Limb (tissue), 2 donors: ENCODE measurements around the gene LAMP5.

Experiments used
- DNase-seq, 2 donors: peaks; one replicate each; pipeline ENCODE4 v3.0.0-alpha.2; 2016; ENCODE audit errors: extremely low spot score in 2 of 2

Gene LAMP5

GRCh38 chr20:9499126-9499899 lies 15.1 kb upstream of the LAMP5 start:
- no peak for DNase-seq

GRCh38 chr20:9500121-9500520 lies 14.3 kb upstream of the LAMP5 start:
- DNase-seq, result no peak

DNA sequence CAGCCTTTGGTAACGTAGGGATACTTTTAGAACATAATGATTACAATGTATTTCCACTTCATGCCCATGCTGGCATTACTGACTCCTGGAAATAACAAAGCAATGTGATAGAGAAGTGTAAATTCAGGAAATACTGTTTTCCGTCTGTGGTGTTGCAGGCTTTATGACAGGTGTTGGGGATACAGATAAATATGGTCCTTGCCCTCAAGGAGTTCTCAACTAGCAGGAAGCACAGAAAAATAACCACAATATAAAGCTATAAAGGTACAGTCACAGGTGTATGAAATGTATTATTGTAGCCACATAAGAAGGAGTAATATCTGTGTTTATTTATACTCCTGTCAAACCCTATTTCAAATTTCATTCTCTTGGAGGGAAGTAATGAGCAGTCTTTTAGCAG lies 12.9 kb upstream of the LAMP5 start:
- no peak for DNase-seq

GRCh38 chr20:9503526-9504245 lies 10.7 kb upstream of the LAMP5 start:
- no peak for DNase-seq

DNA sequence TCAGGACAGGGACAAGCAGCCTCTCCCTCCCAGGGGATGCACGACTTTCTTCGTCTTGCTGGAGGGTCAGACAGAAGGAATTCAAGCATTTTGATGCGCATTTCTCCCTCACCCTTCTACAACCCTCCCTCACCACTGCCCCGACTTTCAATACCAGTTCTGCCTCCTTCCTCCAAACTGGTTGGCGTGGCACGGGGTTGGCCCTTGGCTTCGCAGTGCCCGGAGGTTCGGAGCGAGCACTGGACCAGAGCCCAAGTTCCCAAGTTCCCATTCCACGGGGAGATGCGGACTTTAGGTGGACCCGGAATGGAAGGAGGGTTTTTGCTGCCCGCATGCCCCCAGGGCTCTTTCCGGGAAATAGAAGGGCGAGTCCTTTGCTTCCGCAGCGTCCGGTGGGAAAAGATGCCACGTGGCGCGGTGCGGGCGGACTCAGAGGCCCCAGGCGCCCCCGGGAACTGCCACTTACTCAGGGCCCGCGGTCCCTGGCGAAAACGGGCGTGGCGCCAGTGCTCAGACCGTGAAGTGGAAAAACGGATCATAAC lies 8.0 kb upstream of the LAMP5 start:
- DNase-seq, result no peak

GRCh38 chr20:9506964-9507369 lies 7.4 kb upstream of the LAMP5 start:
- DNase-seq, result peak in 1 of 2 donors; percentile 68

- DNase-seq, result peak in 1 of 2 donors; percentile 40
Measured at GRCh38 chr20:9507544-9508239, 6.7 kb upstream of the LAMP5 start.

DNA sequence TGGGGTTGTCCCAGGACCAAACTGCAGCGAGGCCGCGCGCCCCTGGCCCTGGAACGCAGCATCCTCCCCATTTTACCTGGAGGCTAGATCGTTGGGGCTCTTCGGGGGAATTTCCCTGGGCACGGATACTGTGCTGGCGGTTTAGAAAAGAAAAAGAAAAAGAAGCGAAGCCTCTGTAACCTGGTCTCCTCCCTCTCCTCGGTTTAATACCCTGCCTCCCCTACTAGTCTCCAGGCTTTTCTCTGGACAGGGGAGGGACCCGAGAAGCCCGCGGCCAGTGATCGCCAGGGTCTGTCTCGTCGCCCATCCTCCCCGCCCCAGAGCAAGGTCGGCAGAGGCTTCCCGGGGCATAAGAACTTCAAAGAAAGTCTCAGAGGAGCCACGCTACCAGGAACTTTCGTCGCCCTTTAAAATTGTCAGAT lies 6.1 kb upstream of the LAMP5 start:
- DNase-seq, result no peak

GRCh38 chr20:9508696-9509178 lies 5.7 kb upstream of the LAMP5 start:
- DNase-seq, result no peak

GRCh38 chr20:9509246-9509645 lies 5.1 kb upstream of the LAMP5 start:
- no peak for DNase-seq

GRCh38 chr20:9510911-9511310 lies 3.5 kb upstream of the LAMP5 start:
- no peak for DNase-seq

DNA sequence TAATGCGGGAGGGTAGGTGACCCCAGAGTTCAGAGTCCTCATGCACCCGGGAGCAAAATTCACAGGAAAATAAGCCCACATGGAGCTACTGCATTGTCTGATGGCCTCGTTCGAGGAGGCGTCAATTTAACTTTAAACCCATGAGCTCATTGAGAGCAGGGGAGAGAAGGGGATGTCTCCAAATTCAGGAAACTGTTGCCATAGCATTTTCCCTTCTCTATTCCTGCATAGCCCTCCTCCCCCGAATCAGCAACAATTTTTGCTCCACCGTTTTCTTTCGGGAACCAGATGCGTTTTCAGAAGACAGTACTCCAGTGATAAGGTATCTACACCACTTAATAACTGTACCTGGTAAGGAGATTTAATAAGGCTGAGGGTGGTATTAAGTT lies 324 bp upstream of the LAMP5 start:
- no peak for DNase-seq

GRCh38 chr20:9515214-9515585 lies 810 bp downstream of the LAMP5 start:
- DNase-seq, result no peak

- peak in 1 of 2 donors; percentile 69 for DNase-seq
Measured at GRCh38 chr20:9515741-9516233, 1.4 kb downstream of the LAMP5 start.

GRCh38 chr20:9516234-9516871 lies 2.0 kb downstream of the LAMP5 start:
- DNase-seq, result peak in 1 of 2 donors; percentile 53

DNA sequence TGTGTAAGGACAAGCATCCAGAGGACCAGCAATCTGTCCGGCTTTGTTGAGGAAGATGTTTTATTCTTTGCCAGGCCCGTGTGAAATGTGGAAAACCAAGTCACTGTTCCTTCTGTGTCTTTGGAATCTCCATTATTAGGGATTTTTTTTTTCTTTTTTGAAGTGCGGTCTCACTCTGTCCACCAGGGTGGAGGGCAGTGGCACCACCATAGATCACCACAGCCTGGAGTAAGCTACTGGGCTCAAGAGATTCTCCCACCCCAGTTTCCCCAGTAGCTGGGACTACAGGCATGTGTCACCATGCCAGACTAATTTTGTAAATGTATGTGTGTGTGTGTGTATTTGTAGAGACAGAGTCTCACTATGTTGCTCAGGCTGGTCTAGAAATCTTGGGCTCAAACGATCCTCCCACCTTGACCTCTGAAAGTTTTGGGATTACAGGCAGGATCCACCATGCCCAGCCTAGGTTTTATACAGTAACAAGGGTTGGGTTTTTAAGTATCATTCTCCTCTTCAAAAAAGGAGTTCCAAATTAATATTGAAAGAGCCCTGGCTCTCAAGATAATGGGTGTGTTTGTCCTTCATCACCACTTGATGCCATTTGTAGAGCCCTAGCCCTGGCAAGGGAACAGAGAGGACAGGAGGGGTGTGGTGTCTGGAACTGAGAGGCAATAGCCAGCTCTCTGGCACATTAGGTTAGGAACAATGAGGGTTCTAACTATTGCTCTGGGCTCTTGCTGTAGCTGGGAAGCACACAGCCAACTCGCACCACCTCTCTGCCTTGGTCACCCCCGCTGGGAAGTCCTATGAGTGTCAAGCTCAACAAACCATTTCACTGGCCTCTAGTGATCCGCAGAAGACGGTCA lies 3.1 kb downstream of the LAMP5 start:
- no peak for DNase-seq

- DNase-seq, result no peak
Measured at GRCh38 chr20:9518576-9519175, 4.3 kb downstream of the LAMP5 start.

DNA sequence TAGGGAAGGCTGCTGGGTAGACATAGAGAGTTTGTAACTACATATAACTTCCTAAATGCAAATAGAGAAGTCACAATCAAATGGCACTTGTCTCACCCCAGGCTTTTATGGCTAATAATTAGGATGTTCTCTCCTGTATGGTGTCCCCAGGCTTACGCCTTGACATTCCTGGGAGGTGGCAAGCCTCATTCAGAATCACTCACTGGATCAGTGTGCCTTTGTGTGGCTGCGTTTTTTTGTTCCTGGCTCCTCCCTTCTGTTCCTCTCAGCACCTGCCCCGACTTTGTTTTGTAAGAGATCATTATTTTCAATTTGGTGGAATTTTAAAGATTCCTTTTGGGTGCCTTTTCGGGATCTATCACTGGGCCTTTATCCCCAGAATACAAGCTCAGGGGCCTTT lies 5.7 kb downstream of the LAMP5 start:
- DNase-seq, result no peak

GRCh38 chr20:9523636-9524035 lies 9.2 kb downstream of the LAMP5 start:
- no peak for DNase-seq

DNA sequence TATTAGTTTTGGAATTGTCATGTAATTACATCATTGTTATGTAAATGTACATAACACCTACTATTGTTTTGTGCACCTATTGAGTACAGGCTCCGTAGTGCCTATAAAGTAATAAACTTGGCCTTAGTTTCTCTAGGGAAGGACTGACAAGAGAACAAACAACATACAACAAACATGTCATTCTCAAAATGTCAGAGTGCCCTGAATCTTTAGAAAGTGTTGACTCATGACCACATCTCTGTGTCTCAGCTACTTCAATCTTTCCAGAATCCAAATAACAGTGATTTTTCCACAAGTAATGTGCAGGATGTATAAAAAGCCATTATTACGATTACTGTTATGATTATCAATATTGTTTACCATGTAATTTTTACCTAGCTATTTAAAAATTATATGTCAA lies 17.2 kb downstream of the LAMP5 start:
- no peak for DNase-seq
